AG20443 (cell line): ENCODE measurements around the gene VPS37C.
"Not testable (repeated sequence)": the region's sequence is repeated elsewhere in the genome, so short reads cannot be mapped to it uniquely, and the experiment has no call there.

Experiments used
- DNase-seq: peaks from one replicate; pipeline ENCODE4 v3.0.0; 2012; ENCODE audit warnings: low spot score, mixed read lengths

VPS37C gene

DNA sequence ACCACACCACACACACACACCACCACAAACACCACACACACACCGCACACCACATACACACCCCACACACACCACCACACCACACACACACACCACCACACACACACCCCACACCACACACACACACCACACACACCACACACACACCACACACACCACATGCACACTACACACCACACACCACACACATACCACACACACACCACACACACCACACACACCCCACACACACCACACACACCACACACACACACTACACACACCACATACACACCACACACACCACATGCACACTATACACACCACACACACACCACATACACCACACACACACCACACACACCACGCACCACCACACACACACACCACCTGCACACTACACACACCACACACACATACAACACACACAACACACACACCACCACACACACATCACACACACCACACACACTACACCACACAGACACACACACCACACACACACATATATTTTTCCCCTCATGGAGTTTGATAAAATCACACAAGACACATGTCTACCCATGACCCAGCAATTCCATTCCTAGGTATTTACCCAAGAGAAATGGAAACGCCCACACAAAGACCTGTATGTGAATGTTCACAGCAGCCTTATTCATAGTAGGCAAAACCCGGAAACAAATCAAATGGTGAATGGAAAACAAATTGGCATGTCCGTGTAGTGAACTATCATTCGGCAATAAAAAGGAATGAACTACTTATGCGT lies 44.6 kb downstream of the VPS37C start:
- no peak for DNase-seq

DNA sequence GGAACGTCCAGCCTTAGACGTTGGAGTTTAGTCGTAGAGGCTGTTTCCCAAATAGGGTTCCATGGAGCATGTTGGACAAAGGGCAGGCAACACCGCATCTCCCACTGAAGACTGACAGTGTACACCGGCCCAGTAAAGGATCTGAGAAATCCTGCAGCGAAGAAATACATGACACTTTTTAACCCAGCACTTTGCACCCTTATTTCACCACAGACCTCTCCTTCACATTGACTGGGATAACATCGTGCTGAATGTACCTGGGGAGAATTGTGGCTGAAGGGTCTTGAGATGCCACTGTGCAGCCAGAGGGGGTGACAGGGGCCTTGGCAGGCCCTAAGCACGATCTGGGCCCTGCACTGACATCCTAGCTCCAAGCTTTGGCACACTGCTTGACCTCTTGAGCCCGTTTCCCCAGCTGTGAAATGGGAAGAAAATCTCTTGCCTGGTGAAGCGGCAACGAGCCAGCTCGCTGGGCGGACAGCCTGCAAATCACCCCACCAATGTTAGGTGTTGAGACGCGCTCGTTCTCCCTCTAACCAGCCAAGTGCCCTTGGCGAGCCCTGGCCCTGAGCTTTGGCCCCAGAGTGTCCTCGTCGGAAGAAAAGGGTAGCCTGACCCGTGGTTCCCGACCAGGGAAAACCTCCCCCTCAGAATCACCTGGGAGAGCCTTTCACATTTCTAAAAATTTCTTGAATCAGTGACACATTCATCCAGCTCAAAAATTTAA lies 45.6 kb downstream of the VPS37C start:
- no peak for DNase-seq

DNA sequence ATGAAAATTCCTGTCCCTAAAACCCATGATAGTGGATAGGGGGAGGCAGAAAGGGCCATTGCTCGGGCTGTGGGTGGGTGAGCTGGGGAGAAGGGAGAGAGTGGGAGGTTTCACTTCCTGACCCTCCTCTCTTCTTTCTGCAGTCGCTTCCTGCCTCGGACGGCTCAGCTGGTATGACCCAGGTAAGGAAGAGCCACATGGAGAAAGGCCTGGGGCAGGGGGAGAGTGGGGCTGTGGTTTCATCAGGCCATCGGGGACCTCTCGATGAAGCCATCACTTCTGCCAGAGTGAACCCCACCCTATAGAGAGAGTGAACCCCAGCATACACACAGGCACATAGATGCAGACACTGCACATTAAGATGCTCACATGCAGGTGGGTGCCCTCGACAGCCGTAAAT lies 46.3 kb downstream of the VPS37C start:
- DNase-seq, result no peak

DNA sequence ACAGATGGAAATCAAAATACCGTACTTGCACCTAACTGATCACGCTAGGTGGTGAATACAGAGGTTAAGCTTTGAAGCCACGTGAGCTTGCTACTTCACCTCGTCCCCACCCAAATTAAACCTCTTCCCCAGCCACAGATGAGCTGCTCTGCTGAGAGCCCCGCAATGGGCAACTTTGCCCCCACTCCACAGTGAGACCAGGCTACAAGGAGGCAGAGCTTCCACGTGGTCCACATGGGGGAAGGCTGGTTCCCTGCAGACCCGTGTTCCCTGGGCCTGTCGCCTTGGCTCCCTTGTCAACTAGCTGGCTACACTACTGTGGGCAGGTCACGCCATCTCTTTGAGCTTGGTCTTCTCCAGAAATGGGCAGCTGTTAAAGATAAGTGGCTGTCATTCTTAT lies 48.0 kb downstream of the VPS37C start:
- DNase-seq, result no peak

DNA sequence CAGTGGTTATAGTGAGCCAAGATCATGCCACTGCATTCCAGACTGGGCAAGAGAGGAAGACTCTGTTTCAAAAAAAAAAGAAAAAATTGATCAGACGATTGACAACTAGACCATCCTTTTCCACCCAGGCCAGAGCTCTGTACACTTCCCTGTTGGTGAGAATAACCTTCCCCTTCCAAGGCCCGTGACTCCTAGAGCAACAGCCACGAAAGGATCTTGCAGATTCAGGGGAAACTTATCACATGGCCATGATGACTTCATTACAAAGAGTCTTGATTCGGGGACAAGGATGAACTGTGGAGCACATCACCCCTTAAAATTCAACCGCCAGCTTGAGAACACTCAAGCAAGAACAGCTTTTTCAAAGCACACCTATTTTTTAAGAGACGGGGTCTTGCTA lies 48.7 kb downstream of the VPS37C start:
- DNase-seq, result no peak

DNA sequence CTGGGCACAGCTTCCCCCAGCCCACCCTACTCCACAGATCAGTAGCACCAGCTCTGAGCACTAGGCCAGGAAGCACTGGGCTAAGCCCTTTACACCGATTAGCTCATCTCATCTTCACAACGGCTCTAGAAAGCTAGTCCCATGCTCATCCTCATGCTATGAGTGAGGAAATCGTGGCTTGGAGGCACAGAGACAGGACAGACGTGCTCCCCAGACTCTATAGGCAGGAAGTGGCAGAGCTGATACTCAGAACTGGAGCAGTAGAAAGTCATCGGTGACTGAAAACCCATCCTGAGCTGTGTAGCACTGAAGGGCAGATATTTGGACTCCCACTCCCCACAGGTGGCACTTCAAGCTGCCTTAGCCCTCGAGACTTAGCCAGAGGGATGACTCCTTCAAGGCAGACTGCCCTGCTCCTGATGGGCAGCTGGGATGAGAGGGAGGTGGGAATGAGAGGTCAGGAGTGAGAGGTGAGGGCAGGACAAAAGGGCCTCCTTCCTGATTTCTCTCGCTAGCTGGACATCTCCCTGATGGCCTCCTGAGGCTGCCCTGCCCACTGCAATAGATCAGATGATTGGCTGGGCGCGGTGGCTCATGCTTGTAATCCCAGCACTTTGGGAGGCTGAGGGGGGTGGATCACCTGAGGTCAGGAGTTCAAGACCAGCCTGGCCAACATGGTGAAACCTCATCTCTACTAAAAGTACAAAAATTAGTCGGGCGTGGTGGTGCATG lies 49.3 kb downstream of the VPS37C start:
- no peak for DNase-seq

DNA sequence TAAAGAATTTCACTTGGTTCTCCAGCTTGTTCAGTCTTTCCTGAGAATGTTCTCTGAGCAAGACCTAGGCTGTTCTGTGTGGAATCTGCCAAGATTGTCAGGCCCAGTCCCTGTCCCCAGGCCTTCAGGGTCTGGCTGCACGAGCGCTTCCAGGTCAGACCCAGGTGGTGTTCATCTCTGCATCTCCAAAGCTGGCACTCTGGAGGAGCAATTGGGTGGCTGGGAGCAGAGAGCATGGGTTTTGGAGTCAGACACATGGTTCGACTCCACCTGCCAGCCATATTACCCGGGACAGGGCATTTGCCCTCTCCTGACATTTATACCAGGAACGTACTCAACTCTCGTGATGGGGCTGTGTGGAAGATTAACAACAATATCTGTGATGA lies 50.2 kb downstream of the VPS37C start:
- no peak for DNase-seq

DNA sequence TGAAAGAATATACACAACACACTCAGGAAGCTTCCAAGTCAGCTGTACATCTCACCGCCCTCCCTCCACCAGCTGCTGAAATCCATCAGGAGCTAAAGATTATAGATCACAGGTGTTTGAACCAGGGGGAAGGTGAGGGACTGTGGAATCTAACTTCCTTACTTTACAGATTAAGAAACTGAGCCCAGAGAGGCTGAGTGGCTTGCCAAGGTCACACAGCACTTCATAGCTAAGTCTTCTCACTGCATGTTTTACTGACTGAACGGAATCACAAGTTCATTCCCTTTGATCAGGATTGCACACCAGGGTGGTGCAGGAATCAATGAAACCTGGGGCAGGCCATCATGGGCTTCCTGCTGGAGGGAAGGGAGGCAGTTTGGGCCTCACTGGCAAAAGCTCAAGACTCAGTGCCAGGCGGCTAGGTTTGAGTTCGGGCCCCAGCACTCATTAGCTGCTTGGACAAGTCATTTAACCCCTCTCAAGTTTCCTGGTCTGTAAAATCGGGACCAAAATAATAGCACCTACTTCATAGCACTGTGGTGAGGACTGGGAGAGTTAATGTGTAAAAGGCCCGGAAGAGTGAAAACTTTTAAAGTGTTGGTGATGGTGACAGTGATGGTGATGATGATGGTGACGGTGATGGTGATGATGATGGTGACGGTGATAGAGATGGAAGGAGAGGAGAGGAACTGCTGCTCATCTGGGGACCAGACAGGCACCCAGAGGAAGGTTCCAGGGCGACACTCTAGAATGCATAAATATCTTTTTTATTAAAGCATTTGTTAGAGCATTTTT lies 50.8 kb downstream of the VPS37C start:
- DNase-seq, result no peak

DNA sequence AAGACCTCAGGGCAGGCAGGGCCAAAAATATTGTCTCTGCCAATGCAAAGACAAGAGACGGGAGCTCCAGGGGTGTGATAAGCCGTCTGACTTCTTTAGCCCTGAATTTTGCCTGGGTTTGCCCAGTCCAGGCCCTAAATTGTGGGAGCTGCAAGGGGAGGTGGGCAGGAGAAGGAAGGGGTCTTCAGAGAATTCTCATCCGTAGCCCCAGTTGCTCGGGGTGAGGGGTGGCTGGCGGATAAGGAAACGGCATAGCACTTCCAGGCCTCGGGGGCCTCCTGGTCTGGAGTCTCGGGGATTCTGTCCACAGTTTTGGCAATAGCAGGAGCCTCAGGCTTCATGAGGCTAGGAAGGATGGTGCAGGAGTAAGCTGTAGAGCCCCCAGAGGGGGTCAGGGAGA lies 51.6 kb downstream of the VPS37C start:
- DNase-seq, result no peak

DNA sequence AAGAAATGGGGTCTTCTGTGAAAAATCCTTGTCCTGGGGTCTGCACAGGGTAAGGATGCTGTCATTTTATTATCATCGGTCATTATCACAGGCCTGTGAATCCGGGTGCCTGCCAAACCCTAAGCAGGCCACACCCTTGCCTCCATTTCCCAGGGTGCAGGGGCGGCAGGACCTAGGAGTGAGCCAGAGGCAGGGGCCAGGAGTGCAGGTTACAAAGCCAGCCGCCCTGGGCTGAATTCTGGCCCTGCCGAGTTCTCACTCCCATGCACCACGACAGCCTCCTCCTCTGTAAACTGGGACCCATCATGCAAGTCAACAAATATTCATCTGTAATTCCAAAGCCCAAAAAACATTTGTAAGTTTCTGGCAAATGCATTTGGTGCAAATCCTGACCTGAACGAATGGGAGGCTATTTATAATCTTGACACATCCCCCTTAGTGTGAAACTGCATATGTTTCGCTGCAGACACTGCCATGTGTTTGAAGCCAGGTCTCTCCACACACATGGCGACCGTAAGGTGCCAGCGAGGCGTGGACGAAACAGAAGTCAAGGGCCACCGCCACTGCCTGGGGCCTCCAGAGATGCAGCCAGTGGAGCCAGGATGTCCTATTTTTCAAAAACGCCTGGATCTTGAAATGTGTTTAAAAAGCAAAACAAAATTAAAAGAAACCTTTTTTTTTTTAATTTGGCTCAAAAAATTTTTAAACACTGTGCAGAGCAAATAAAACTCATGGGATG lies 52.2 kb downstream of the VPS37C start:
- no peak for DNase-seq

DNA sequence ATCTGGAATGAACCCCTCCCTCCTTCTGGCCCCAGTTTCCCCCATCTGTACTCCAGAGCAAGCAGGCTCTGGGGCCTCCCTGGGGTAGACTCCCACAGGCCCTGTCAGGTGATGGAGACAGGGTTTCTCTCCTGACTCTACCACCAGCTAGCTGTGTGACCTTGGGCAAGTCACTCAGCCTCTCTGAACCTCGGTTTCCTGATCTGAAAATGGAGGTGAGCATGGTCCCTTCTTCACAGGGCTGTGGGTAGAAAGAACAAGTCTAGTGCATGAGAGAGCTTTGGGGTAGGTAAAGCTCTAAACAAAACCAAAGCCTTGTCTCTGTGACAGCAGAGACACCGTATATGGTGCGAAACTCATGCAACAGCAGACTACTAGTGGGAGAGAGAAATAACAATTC lies 53.3 kb downstream of the VPS37C start:
- no peak for DNase-seq

DNA sequence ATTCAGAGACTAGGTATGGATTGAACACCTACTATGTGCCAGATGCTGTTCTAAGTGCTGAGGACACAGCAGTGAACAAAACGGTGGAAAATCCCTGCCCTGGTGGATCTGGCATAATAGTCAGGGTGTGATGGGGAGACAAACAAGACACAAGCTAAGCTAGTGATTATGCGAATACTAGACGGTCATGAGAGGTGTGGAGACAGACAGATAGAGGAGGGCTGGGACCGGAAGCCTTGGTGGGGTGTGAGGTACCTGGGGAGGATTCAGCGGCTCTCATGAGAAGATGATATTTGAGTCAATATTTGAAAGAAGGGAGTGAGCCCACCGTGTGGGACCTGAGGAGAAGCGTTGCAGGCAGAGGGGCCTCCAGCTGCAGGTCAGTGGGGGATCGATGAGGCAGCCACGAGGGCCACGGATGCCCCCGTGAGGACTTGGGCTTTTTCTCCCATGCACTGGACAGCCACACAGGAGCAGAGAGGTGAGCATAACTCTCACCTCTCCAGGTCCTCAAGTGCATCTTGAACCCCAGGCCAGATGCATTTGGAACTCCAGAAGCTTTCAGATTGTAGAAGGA lies 54.2 kb downstream of the VPS37C start:
- DNase-seq, result no peak

DNA sequence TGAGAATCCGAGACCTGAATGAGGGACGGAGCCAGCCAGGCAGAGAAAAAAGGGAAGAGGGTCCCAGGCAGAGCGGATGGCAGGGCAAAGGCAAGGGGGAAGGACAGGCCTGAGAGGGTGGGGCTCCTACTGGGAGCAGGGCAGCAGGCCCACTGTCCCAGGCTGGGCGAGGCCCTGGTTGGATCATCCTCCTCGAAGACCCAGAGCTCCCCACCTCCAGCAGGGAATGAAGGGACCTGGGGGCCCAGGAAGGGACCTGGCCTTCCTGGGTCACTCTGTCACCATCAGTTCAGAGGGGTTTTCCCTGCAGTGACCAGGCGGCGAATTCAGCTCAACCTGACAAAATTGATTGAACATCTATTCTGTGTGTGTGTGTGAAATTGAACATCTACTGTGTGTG lies 54.9 kb downstream of the VPS37C start:
- DNase-seq, result no peak

DNA sequence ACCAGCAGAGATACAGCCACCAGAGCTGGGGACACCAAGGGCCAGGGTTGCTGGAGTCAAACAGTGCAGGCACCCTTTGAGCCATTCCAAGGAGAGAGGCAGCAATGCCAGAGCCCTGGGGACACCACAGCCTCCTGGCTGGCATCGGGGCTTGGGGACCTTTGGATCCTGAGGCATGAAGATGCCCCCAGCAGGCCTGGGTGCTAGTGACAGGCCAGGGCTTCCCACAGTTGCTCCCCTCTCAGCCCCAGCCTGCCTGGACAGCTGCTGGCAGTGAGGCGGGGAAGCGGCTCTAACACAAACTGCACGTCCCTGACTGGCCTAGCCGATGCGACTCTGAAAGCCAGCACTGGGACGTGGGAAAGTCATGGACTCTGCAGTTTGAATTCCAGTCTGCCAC lies 56.3 kb downstream of the VPS37C start:
- DNase-seq, result no peak

DNA sequence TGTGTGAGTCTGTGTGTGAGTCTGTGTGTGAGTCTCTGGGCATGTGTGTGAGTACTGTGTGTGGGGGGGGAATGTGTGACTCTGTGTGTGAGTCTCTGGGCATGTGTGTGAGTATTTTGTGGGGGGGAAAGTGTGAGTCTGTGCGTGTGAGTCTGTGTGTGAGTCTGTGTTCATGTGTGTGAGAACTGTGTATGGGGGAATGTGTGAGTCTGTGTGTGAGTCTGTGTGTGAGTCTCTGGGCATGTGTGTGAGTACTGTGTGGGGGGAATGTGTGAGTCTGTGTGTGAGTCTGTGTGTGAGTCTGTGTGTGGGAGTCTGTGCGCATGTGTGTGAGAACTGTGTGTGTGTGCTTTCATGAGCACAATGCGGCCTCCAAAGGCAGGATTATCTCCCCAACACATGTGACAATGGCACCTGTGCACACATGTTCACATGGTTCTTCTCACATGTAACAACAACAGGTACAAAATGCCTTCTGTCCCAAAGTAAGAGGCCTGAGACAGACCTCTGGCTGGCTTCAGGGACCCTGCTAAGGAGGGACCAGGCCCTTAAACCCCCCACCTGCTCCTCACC lies 57.3 kb downstream of the VPS37C start:
- no peak for DNase-seq

DNA sequence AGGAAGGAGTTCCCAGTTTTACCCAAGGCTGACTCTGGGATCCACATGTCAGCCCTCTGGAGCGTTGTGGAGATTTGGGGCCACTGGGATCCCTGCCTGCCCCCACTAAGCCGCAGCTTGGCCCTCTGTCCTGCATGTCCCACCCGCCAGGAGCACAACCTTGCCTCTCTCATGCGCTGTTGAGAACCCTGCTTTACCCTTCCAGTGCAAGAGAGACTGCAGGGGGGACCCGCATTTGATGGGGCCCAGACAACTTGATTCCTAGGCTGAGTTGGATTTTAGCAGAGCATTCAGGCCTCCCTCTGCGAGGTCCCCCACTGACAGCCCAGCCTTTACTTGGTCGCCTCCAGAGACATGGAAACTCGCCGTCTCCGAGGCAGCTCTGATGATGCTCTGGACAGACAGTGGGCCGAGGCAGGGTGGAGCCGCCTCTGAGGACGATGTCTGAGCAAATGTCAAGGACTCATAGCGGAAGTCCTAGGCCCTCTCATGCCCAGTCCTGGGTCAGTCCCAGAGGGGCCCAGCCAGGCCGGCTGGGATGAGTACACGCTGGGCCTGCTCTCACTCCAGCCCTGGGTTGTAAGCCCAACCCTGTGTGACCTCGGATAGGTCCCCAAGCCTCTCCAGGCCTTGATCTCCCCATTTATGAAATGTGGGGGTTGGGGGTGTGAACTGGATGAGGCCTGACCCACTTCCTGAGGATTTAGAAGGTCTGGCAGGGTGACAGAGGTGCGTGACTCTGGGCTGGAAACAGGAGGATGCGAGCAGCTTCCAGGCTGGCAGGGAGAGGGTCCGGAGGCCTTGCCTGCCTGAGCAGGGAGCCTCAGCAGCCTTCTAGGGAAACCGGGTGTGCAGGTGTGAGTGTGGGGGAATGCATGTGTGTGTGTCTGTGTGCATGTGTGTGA lies 58.3 kb downstream of the VPS37C start:
- no peak for DNase-seq

DNA sequence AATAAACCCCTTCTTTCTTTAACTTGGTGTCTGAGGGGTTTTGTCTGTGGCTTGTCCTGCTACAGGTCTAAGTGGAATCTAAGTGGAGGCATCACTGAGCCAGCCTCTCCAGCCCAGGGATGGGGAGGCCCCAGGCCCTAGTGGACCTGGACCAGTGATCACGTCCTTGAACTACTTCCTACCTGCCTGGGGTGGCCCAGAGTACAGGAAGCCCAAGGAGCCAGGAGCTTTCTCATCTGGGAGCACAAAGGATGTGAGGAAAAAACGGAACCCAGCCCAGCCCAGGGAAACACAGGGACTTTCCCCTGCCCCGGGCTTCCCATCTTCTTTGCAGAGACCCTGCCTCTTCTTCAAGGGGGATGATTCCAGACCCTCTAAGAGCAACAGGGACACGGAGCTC lies 62.4 kb downstream of the VPS37C start:
- no peak for DNase-seq

DNA sequence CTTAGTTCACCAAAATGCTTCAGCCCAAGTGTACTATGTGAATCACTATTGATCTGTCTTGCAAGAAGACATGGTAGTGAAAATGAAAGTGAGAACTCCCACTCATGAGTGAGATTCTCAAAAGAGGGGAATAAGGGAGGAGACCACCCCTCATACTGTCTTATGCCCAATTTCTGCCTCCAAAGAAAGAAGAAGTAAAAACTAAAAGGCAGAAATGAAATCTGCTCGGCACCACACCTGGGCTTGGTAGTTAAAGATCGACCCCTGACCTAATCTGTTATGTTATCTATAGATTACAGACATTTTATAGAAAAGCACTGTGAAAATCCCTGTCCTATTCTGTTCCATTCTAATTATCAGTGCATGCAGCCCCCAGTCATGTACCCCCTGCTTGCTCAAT lies 63.0 kb downstream of the VPS37C start:
- DNase-seq, result not testable (repeated sequence)

DNA sequence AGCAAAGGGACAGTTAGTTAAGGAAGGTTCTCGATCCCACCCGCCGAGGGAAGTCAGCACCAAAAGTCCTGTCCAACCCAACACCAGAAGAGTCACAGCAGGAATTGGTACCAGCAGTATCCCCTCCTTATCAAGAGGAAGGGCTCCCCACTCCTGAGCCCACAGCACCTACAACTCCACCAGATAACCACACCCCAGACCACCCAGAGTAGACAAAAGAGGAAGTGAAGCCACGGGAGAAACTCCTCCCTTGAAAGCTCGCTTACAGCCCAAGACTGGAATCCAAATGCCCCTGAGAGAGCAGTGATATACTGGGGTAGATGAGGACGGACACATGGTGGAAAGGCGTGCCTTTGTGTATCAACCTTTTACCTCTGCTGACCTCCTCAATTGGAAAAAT lies 66.2 kb downstream of the VPS37C start:
- DNase-seq, result no peak

DNA sequence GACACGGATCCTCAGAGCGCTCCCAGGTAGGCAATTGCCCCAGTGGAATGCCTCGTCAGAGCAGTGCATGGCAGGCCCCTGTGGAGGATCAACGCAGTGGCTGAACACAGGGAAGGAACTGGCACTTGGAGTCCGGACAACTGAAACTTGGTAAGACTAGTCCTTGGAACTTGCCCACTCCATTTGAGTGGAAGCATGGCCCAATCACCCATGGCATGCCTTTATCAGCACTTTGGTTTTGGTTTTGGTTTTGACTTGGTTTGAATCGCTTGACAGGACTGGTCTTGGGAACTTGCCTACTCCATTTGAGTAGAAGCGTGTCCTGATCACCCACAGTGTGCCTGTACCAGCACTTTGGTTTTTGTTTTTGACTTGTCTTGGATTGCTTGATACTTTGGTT lies 67.1 kb downstream of the VPS37C start:
- DNase-seq, result not testable (repeated sequence)
